Kidney epithelial cell (primary cell): ENCODE data around the gene IQSEC3. TPM values are rescaled to one million over a fixed set of nuclear protein-coding genes. Genes with fewer than 3 reads are reported as not detected.
"Not testable (repeated sequence)": the region's sequence is repeated elsewhere in the genome, so short reads cannot be mapped to it uniquely, and the experiment has no call there.

Experiments used
- DNase-seq: peaks from one replicate; pipeline ENCODE4 v3.0.0-alpha.2; 2010; ENCODE audit warnings: low read depth
- H3K27me3 ChIP-seq: 2 replicates; pipeline ENCODE4 v1.6.0; 2011; ENCODE audit warnings: low read length; ENCODE audit not compliant: control insufficient read depth, insufficient read depth
- H3K36me3 ChIP-seq: 2 replicates; pipeline ENCODE4 v1.5.1; 2011; ENCODE audit warnings: low read length; ENCODE audit not compliant: control insufficient read depth, insufficient read depth
- H3K4me3 ChIP-seq: 2 replicates; pipeline ENCODE4 v1.5.1; 2011; ENCODE audit warnings: low read depth, mild to moderate bottlenecking, control low read depth, low read length
- CTCF ChIP-seq: IDR thresholded peaks from 2 replicates; pipeline ENCODE4 v1.5.1; 2011; ENCODE audit warnings: mild to moderate bottlenecking, moderate library complexity, low read length, control low read depth, inconsistent platforms; ENCODE audit not compliant: insufficient read depth, poor library complexity, severe bottlenecking
- total RNA-seq: library from RNA; depleted of rRNA; stranded (reverse); fragments of >200 nt; gene quantifications from 2 replicates; pipeline ENCODE4 v1.2.3, GENCODE V29; 2015

Gene IQSEC3
- total RNA-seq, 1 donor from 2014 or later = 1.0 TPM

- DNase-seq = no peak
- Histone ChIP-seq H3K36me3 (peaks cover 1% of the 10 kb centered on the region), H3K4me3 (no peak overlapping the region), H3K27me3 (no peaks in the 10 kb centered on the region)
- TF ChIP-seq CTCF = no peak
These were observed 43.9 kb upstream of the IQSEC3 start for GRCh38 chr12:22530-23201.

GRCh38 chr12:27904-28303 is 38.7 kb upstream of the IQSEC3 start:
- not testable (repeated sequence) for DNase-seq, H3K4me3 ChIP-seq, H3K36me3 ChIP-seq, H3K27me3 ChIP-seq

- not testable (repeated sequence) for DNase-seq, H3K27me3 ChIP-seq, H3K4me3 ChIP-seq, H3K36me3 ChIP-seq
These were observed 27.8 kb upstream of the IQSEC3 start for GRCh38 chr12:38775-39174.

GRCh38 chr12:39555-40265 is 26.9 kb upstream of the IQSEC3 start:
- H3K36me3 ChIP-seq, H3K4me3 ChIP-seq, DNase-seq, H3K27me3 ChIP-seq: not testable (repeated sequence)

- DNase-seq, H3K27me3 ChIP-seq, H3K36me3 ChIP-seq, H3K4me3 ChIP-seq: not testable (repeated sequence)
These were observed 22.2 kb upstream of the IQSEC3 start for GRCh38 chr12:44352-44751.

GRCh38 chr12:45235-45990 is 21.2 kb upstream of the IQSEC3 start:
- not testable (repeated sequence) for H3K27me3 ChIP-seq, DNase-seq, H3K4me3 ChIP-seq, H3K36me3 ChIP-seq

- DNase-seq, H3K36me3 ChIP-seq, H3K4me3 ChIP-seq, H3K27me3 ChIP-seq: not testable (repeated sequence)
These were observed 20.6 kb upstream of the IQSEC3 start for GRCh38 chr12:45991-46358.

GRCh38 chr12:46542-46941 is 20.0 kb upstream of the IQSEC3 start:
- not testable (repeated sequence) for H3K27me3 ChIP-seq, H3K36me3 ChIP-seq, DNase-seq, H3K4me3 ChIP-seq

- not testable (repeated sequence) for H3K4me3 ChIP-seq, H3K36me3 ChIP-seq, DNase-seq, H3K27me3 ChIP-seq
These were observed 18.8 kb upstream of the IQSEC3 start for GRCh38 chr12:47699-48226.

- not testable (repeated sequence) for H3K36me3 ChIP-seq, DNase-seq, H3K4me3 ChIP-seq
- H3K27me3 ChIP-seq = peaks cover 11% of the 10 kb centered on the region
These were observed 17.4 kb upstream of the IQSEC3 start for GRCh38 chr12:49149-49548.

- peaks cover 13% of the 10 kb centered on the region for H3K27me3 ChIP-seq
- H3K36me3 ChIP-seq, DNase-seq, H3K4me3 ChIP-seq: not testable (repeated sequence)
These were observed 15.5 kb upstream of the IQSEC3 start for GRCh38 chr12:51087-51486.

- H3K27me3 ChIP-seq = peaks cover 13% of the 10 kb centered on the region
- H3K36me3 ChIP-seq, H3K4me3 ChIP-seq, DNase-seq: not testable (repeated sequence)
These were observed 14.6 kb upstream of the IQSEC3 start for GRCh38 chr12:51962-52361.

- H3K4me3 ChIP-seq, H3K36me3 ChIP-seq, DNase-seq: not testable (repeated sequence)
- H3K27me3 ChIP-seq = peaks cover 15% of the 10 kb centered on the region
These were observed 13.4 kb upstream of the IQSEC3 start for GRCh38 chr12:52902-53734.
